ENCODE results near the gene GPR151.

GRCh38 chr5:146484714-146485391 is 31.1 kb downstream of the GPR151 start:
- no peak for TF ChIP-seq CTCF (IDR thresholded peaks at IDR 0.05)
- TF ChIP-seq CEBPB (IDR thresholded peaks at IDR 0.05) = no peak
- no peak for TF ChIP-seq POLR2A (IDR thresholded peaks at IDR 0.05; ENCODE audit: low read length)

Data from A549 (cell line).